Measurements from ENCODE around the gene ALDOB.

The ALDOB gene

GRCh38 chr9:101477736-101478135 is 42.2 kb upstream of the ALDOB start:
- no peak for DNase-seq (ENCODE audit: low read depth)
- H3K4me3 ChIP-seq (ENCODE audit: low read depth, low read length): no peak overlapping the region
- no peak for TF ChIP-seq CTCF (IDR thresholded peaks at IDR 0.05; ENCODE audit: control insufficient read depth, extremely low read depth, insufficient read depth)

DNA sequence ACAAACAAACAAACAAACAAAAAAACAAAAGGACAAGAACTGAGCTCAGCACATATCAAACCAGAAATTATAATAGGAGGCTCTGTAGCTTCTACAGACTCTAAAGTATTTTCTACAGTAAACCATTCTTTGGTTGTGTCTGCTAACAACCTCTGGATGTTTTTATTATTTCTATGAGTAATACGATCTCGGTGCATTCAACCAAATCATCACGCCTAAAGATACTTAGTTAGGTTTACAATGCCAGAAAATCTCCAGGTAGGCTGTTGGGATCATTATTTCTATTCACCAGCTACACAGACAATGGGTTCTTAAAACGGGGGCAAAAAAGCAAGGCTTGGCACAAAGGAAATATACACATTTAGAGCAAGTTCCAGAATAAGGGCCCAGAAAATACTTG is 41.6 kb upstream of the ALDOB start:
- no peak for TF ChIP-seq CTCF (IDR thresholded peaks at IDR 0.05; ENCODE audit: control insufficient read depth, extremely low read depth, insufficient read depth)
- DNase-seq (ENCODE audit: low read depth): no peak
- H3K4me3 ChIP-seq (ENCODE audit: low read depth, low read length): no peak overlapping the region

DNA sequence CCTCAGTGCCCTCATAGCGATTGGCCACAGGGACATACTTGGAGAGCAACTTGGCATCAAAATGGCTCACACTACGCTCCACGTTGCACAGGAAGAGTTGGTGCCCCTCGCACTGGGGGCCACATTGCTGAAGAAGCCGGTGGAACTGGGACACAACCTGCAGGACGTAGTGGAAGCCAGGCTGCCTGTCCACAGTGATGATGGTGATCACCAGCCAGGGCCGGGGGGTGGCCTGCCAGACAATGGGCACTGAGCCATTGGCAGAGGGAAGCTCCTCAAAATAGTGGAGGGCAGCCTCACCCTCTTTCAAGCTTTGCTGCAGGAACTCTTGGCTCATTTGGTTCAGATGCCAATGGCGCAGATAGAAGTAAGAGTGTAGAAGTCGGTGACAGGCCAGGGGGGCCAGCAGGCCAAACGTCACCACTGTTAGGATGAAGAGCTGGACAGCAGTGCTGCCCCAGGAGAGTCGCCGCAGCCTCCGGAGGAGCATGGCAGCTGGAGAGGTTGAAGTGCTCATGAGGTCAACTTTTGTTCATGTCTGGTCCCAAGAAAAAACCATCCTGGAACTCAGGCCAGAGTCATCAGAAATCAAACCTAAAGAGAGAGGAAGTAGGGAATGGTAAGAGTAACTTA is 41.1 kb upstream of the ALDOB start:
- DNase-seq (ENCODE audit: low read depth): no peak
- H3K4me3 ChIP-seq (ENCODE audit: low read depth, low read length): no peak overlapping the region
- no peak for TF ChIP-seq CTCF (IDR thresholded peaks at IDR 0.05; ENCODE audit: control insufficient read depth, extremely low read depth, insufficient read depth)

DNA sequence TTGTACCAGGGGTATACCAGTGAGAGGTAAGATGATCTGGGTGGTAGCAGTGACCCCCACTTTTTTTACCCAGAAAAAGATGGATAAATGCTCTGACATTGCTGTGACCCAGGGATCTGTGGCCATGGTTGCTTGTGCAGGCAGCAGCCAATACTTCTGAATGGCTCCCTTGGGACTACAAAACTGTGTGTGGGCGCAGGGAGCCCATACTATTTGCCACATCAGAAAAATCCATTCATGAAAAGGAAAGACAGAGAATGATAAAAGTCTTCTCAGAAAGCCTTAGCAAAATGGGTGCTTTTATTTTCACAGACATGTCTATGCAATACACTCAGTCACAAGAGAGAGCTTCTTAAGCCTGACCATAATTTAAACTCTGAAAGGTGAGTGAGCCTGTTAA is 37.3 kb upstream of the ALDOB start:
- no peak for TF ChIP-seq CTCF (IDR thresholded peaks at IDR 0.05; ENCODE audit: control insufficient read depth, extremely low read depth, insufficient read depth)
- DNase-seq (ENCODE audit: low read depth): no peak
- H3K4me3 ChIP-seq (ENCODE audit: low read depth, low read length): no peak overlapping the region

- no peak for DNase-seq (ENCODE audit: low read depth)
- no peak overlapping the region for H3K4me3 ChIP-seq (ENCODE audit: low read depth, low read length)
- no peak for TF ChIP-seq CTCF (IDR thresholded peaks at IDR 0.05; ENCODE audit: control insufficient read depth, extremely low read depth, insufficient read depth)
Measured at GRCh38 chr9:101470929-101471328, 35.4 kb upstream of the ALDOB start.

DNA sequence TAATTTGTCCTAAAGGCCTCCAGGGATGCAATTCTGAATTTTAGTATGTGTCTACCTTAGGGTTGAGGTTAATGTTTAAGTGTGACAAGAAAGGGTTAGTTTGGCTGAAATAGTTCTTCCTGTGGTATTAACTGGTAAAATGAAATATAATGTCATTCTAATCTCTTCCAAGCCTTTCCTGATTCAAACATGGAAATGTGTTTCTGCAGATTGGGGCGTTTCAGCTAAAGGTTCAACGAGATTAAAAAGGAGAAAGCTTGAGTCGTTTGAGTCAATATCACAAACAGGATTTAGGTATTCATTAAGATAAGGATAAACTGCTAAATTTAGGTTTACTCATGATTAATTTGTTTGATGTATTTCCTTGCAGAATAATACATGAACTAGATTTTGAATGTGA is 34.4 kb upstream of the ALDOB start:
- no peak for TF ChIP-seq CTCF (IDR thresholded peaks at IDR 0.05; ENCODE audit: control insufficient read depth, extremely low read depth, insufficient read depth)
- DNase-seq (ENCODE audit: low read depth): no peak

DNA sequence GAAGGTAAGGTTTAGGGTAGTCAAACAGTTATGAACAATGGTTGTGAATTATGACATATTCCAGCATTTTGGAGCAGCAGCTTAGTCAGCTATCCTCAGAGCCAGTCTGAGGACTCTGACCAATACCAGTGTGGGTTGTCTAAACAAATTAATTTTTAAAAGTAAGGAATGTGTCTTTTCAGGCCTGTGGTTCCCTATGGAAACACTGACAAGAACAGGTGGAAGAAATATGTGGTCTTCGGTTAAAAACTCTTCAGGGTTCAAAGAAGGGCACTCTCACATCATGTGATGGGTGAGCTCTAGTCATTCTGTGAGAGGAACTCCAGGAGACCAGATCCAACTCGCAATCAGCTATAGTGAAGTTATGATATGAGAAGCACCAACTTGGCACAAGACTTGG is 33.5 kb upstream of the ALDOB start:
- no peak for TF ChIP-seq CTCF (IDR thresholded peaks at IDR 0.05; ENCODE audit: control insufficient read depth, extremely low read depth, insufficient read depth)
- no peak for DNase-seq (ENCODE audit: low read depth)
- no peak overlapping the region for H3K4me3 ChIP-seq (ENCODE audit: low read depth, low read length)

More for the DNA sequence above, 34.4 kb upstream of the ALDOB start:
- no peak overlapping the region for H3K4me3 ChIP-seq (ENCODE audit: low read depth, low read length)

Data from LNCaP clone FGC (cell line).